Stomach (tissue), 4 donors: ENCODE data around the gene BMP6.

Source experiments
- CTCF ChIP-seq, 7 experiments: fragments of 450-650 bp in 4 of 7; fragments of 200-600 bp in 3 of 7; sonication (generic) in 3 of 7; IDR thresholded peaks; one replicate each; pipeline ENCODE4 v1.5.1; 2016 to 2019; ENCODE audit warnings: antibody characterized with exemption in 7 of 7, control low read depth in 2 of 7, mild to moderate bottlenecking in 1 of 7
- EP300 ChIP-seq: sonication (generic); formaldehyde crosslinking; IDR thresholded peaks from one replicate; pipeline ENCODE4 v1.6.1; 2017; ENCODE audit warnings: antibody characterized with exemption
- POLR2A ChIP-seq, 4 donors: fragments of 450-650 bp; IDR thresholded peaks; one replicate each; pipeline ENCODE4 v1.6.1; 2016; ENCODE audit warnings: antibody characterized with exemption in 4 of 4, control low read depth in 2 of 4, mild to moderate bottlenecking in 1 of 4, moderate library complexity in 1 of 4

- TF ChIP-seq CTCF (IDR thresholded peaks at IDR 0.05) (no peak), POLR2A (IDR thresholded peaks at IDR 0.05) (no peak), EP300 (no peak)
These were observed 48.7 kb upstream of the BMP6 start for GRCh38 chr6:7677229-7677628.
